GM11168 (cell line): ENCODE measurements around the gene MSH3.
"Not testable (repeated sequence)": the region's sequence is repeated elsewhere in the genome, so short reads cannot be mapped to it uniquely, and the experiment has no call there.

Experiments
- in situ Hi-C: fragments of 300-500 bp; cut with MboI; formaldehyde crosslinking; loops from one replicate; pipeline ENCODE4 v1.12.0; 2022; ENCODE audit warnings: low sequenced_read_pairs; ENCODE audit not compliant: unreplicated experiment

MSH3 gene

DNA sequence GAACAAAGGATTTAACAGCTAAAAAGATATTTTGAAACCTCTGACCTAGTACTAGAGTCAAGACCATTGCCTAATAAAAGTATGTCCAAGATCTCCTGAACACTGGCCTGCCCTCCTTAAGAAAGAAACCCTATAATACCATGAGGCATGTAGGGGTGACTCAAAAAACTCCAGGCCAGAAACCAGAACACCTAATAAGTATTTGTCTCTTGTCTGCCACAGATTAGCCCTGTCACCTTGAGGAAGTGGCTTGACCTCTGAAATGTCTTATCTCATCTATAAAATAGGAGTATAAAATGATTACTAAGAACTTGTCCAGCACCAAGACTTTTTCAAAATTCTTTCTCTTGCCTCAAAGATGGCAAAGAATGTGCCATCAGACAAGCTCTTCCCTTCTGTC, 180.3 kb downstream of the MSH3 start:
- in situ Hi-C loops, result no loop called here

GRCh38 chr5:80835128-80835527, 180.7 kb downstream of the MSH3 start:
- in situ Hi-C loops, result no loop called here

GRCh38 chr5:80837679-80838078, 183.2 kb downstream of the MSH3 start:
- in situ Hi-C loops, result no loop called here

DNA sequence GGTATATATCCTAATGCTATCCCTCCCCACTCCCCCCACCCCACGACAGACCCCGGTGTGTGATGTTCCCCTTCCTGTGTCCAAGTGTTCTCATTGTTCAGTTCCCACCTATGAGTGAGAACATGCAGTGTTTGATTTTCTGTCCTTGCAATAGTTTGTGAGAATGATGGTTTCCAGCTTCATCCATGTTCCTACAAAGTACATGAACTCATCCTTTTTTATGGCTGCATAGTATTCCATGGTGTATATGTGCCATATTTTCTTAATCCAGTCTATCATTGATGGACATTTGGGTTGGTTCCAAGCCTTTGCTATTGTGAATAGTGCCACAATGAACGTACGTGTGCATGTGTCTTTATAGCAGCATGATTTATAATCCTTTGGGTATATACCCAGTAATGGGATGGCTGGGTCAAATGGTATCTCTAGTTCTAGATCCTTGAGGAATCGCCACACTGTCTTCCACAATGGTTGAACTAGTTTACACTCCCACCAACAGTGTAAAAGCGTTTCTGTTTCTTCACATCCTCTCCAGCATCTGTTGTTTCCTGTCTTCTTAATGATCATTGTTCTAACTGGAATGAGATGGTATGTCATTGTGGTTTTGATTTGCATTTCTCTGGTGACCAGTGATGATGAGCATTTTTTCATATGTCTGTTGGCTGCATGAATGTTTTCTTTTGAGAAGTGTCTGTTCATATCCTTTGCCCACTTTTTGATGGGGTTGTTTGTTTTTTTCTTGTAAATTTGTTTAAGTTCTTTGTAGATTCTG, 186.8 kb downstream of the MSH3 start:
- in situ Hi-C loops, result not testable (repeated sequence)

- in situ Hi-C loops, result not testable (repeated sequence)
Measured at GRCh38 chr5:80846422-80846821, 192.0 kb downstream of the MSH3 start.

GRCh38 chr5:80850168-80850567, 195.7 kb downstream of the MSH3 start:
- in situ Hi-C loops, result not testable (repeated sequence)

DNA sequence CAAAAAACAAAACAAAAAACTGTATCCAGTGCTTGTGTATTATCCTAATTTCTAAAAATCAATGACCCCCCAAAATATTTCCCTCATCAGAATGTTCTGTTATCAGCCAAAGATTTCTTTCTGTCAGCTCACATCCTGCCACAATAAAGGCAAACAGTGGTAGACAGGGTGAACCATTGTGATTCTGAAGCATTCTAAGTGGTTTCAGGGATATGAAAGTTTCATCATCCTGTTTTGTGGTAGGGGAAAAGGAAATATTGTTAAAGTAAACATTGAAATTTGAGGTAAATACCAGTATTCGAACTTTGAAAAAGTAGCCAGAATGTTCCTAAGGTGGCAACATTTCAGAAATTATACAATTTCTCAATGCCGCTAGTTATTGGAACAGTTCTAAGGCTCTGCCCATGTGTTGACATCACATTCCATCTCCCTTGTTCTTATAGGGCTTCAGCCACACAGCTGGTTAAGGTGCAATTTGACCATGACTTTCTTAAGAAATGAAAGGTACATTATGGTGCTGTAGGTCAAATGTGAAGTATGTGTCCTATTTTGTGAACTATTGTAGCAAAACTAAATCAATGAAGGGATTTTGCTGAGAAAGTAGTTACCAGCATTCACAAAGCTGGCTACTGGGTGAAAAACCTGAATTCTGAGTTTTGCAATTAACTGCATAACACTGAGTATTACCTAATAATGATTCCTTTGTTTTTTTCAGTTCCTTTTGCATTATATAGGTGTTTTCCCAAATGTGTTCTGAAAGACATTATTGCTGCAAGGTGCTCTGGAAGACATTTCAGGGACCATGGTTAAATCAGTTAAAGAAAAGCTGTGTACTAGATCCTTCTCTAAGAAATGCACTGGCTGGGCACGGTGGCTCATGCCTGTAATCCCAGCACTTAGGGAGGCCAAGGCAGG, 198.1 kb downstream of the MSH3 start:
- in situ Hi-C loops, result no loop called here

DNA sequence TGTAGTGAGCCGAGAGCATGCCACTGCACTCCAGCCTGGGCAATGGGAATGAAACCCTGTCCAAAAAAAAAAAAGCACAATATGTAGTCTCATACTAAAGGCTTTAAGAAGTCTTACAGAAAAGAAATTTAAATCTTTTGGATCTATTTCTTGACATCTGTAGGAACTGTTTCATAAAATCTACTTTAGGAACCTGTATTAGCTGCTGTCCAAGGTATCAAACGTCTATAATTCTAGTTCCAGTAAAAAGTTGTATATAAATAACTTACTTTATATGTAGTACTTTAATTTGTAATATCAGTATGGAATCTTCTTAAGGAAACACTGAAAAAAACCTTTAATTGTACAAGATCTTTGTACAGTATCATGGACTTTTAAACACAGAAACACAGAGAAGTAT, 199.0 kb downstream of the MSH3 start:
- in situ Hi-C loops, result no loop called here

DNA sequence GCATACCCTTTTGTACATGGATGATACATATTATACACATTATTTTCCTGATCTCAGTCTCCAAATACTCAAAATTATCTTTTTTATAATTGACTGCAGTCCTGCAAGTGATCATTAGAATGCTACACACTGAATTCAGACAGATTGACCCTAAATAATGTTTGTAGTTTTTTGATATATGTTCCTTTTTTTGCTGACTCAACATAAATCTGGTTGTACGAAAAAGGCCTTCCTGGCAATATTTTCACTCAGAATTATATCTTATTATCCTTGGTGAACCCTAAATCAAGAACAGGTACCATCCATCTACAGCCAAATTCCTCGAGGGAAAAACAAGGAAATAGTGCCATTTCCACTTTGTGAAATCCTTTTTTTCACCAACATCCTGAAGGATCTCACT, 200.1 kb downstream of the MSH3 start:
- in situ Hi-C loops, result no loop called here

DNA sequence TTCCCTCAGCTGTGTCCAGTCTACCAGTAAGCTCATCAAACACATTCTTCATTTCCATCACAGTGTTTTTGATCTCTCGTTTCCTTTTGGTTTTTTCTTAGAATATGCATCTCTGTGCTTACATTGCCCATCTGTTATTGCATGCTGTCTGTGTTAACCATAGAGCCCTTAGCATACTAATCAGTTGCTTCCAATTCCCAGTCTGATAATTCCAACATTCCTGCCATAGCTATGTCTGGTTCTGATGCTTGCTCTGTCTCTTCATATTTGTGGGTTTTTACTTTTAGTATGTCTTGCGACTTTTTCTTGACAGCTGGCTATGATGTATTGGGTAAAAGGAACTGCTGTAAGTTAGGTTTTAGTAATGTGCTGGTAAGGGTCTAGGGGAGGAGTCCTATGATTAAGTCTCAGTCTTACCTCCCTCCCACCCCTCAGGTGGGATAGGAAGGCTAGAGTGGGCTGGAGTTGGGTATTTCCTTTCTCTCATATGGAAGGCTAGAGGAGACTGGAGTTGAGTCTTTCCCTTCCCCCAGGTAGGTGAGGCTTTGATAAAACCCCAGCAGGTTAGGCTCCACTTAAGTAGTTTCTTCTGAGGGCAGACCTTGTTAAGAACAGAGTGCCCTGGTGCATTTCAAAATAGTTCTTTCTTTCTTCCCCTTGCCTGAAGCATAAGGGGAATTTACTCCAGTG, 206.6 kb downstream of the MSH3 start:
- in situ Hi-C loops, result no loop called here

DNA sequence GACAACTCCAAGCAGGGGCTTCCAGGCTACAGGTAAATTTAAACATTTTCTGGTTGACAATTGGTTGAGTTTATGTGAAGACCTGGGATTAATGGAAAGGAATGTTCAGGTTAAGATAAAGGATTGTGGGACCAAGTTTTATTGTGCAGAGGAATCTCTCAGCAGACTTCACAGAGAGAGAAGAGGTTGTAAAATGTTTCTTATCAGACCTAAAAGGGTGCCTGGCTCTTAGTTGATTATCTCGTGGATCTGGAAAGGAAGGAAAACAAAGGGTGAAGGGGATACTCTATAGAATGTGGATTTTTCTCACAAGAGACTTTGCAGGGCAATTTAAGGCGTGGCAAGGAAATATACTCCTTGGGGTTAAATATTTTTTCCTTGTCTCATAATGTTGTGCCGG, 209.3 kb downstream of the MSH3 start:
- in situ Hi-C loops, result no loop called here

DNA sequence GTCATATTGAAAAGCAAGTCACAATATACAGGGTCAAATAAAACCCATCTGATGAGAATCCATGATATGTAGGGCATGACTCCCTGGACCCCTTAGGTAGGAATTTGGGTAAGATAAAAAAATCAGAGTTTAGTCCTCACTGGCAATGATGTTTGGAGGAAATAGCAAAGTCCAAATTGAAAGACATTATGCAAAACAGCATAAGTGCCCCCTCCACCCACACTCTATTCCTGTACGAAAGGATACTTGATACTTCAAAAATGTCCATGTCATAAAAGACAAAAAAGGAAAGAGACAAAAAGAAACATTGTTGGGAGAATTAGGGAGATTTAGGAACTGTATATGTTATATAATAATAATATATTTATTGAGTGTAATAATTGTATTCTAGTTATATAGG, 209.7 kb downstream of the MSH3 start:
- in situ Hi-C loops, result no loop called here

DNA sequence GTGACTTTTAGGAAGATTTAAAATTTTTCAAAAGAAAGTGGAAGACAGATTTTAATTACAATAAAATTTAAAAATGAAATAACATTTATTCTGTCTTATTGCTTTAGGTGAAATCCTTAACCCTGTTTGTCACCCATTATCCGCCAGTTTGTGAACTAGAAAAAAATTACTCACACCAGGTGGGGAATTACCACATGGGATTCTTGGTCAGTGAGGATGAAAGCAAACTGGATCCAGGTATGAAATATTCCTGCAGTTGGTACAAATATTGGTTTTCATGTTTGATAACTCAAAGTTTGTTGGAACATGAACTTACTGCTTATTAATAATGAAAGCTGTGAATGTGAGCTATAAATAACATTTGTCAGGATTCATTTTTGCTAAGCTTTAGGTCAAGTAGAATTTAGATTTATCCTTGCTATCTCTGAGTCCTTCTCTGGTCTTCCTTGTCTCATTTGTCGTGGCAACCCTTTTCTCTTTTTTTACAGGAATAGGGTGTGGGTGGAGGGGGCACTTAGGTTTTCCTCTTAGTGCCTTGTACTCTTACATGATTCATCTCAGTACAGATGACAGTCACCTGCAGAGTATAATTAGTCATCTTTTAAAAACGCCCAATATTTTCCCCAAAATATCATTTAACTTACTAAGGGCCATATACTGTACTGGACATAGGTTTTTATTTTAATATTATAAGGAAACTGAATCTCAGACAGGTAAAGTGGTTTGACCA, 210.4 kb downstream of the MSH3 start:
- in situ Hi-C loops, result no loop called here

DNA sequence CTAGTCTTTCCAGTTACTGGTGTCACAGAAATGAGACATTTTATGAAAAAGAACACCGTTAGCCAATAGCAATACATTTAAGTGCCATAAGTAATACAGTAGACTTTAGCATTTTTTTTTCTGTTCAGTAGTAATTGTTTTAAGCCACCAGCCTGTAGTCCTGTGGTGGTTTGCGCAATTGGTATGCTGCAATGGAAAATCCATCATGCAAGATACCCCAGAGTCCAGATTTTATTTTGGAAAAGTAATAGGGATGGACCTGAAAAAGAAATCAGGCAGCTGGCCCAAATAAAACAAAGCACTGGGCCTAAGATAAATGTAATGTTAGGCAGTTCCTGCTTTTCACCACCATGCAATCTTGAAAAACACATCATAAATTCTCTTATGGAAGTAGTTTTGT, 211.1 kb downstream of the MSH3 start:
- in situ Hi-C loops, result no loop called here

DNA sequence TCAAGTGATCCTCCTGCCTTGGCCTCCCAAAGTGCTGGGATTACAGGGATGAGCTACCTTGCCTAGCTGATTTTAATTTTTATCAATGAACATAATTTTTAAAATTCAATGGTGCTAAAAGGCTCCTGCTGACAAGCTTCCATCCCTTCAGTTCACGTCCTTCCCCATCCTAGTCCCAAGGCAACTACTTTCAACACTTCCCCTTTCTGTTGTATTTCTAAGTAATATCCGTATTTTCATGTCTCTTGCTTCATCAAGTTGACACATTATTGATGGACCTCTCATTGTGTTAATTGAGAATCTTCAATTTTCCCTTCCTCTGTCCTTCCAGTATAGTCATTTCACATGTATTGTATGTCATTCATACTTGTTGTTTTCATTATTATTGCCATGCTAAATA, 211.9 kb downstream of the MSH3 start:
- in situ Hi-C loops, result no loop called here

DNA sequence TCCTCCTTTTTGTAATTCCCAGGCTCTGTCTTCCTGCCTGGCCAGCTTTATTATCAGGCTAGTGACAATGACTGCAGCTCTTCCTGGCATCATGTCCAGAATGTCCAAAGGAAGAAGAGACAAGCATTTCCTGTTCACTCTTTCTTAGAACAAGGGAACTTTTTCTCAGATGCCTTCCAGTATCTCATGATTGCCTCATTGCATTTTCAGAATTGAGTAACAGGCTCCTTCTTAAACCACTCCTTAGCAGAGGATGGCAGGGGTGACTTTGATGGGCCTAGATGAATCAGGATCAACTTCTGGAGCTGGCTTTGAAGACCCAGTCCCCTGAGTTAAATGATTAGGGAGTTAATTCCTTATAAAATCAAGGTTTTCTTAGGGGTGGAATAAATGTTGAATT, 212.8 kb downstream of the MSH3 start:
- in situ Hi-C loops, result no loop called here

- in situ Hi-C loops, result no loop called here
Measured at GRCh38 chr5:80870442-80870841, 216.0 kb downstream of the MSH3 start.

- in situ Hi-C loops, result no loop called here
Measured at GRCh38 chr5:80871541-80871961, 217.1 kb downstream of the MSH3 start.

DNA sequence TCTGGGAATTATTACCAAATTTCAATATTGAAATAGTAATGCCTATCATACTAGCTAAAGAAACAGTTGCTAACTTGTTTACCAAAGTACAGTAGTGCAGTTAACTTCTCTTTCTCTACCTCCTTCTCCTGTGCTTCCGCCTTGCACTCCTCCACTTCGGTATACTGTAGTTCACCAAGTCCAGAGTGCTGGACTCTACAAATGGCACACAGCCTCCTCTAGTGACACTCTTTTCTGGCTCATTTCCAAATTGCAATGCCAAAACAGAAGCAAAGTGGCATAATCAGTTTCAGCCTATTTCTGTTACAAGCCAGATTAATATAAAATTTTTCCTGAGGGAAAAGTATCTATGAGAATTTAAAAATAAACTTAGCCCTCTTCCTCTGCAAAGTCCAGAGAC, 219.7 kb downstream of the MSH3 start:
- in situ Hi-C loops, result no loop called here

GRCh38 chr5:80877592-80877991, 223.1 kb downstream of the MSH3 start:
- in situ Hi-C loops, result no loop called here
